Umbilical cord (tissue), 2 donors: Measurements from ENCODE around the gene NEK7. TPM values are rescaled to one million over a fixed set of nuclear protein-coding genes. Genes with fewer than 3 reads are reported as not detected.
"Not testable (repeated sequence)": the region's sequence is repeated elsewhere in the genome, so short reads cannot be mapped to it uniquely, and the experiment has no call there.

Source experiments
- DNase-seq: peaks from one replicate; pipeline ENCODE4 v3.0.0-alpha.2; 2015; ENCODE audit warnings: low spot score
- total RNA-seq: library from RNA; depleted of rRNA; stranded (reverse); fragments of >200 nt; gene quantifications from one replicate; pipeline ENCODE4 v1.2.3, GENCODE V29; 2014; ENCODE audit warnings: low replicate concordance; ENCODE audit not compliant: insufficient read depth

Gene NEK7
- 302 TPM for total RNA-seq

GRCh38 chr1:198156745-198157240 is at the start of gene NEK7:
Gene NEK7, plus strand, starts transcription at chr1:198156998. Its CDS starts 75,583 bp downstream, at chr1:198232581.
- peak; percentile 91 for DNase-seq

DNA sequence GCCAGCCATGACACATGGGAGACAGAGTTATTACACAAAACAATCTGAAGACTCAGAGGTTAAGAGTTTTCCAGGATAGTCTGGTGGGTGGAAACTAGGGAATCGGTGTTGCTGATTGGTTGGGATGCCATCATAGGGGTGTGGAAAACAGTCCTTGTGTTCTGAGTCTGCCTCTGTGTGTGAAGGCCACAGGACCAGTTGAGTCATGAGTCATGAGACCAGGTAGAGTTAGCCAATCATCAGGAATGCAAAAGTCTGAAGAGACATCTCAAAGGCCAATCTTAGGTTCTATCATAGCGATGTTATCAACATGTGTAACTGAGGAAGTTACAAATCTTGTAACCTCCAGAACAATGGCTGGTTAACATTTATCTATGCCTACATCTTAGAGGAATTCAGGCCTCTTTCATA is 49.7 kb upstream of the NEK7 start:
- DNase-seq: no peak

GRCh38 chr1:198108636-198109370 is 48.0 kb upstream of the NEK7 start:
- DNase-seq: no peak

DNA sequence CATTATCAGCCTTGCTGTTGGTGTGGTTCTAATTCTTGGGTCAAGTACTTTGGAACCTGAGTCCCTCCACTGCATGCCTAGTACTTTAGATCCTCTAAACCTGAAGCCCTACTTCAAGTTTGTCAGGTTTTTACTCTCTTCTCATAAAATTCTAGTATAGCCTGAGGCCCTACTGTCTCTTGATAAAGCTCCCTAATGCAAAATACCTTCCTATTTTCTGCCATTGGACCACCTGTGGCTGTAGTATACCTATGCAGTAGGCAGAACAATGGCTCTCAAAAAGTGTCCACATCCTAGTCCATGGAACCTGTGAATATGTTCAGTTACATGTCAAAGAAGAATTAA is 47.5 kb upstream of the NEK7 start:
- DNase-seq: no peak

DNA sequence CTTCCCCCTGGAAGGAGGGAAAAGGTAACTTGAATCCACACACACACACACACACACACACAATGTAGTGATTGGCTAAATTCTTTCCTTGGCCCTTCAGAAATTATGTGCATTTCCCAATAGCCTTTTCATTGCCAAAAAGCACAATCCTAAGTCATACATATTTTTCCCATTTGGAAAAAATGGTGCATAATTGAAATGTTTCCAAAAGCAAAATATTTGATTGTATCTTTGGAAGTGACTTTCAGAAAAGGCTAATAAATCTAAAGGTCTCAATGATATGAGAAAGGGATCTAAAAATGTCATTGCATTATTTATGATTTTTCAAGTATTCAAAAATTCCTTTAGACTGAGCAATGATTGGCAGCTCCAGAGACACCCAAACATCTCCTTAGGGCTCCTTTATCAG is 43.5 kb upstream of the NEK7 start:
- no peak for DNase-seq

- DNase-seq: no peak
Observed at GRCh38 chr1:198116069-198116468, 40.7 kb upstream of the NEK7 start.

- no peak for DNase-seq
Observed at GRCh38 chr1:198116469-198116868, 40.3 kb upstream of the NEK7 start.

GRCh38 chr1:198117267-198117666 is 39.5 kb upstream of the NEK7 start:
- peak; percentile 66 for DNase-seq

DNA sequence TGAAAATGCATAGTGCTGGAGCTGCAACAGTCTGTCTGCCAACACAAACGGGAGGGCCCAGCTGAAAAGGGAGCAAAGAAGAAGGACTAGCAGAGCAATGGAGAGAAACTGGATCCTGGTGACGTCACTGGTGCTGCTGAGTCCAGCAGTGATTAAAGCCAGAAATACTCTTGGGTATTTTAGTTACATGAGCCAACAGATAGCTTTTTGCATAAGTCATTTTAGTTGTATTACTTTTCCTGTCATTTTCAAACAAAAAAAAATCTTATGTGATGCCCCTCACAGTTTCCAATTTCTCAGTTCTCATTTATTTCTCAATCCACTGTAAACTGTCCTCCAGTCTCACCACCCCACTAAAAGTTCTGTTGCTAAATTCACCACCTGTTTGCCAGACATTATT is 38.7 kb upstream of the NEK7 start:
- peak; percentile 91 for DNase-seq

GRCh38 chr1:198119906-198120305 is 36.9 kb upstream of the NEK7 start:
- DNase-seq: no peak

GRCh38 chr1:198121056-198121826 is 35.6 kb upstream of the NEK7 start:
- DNase-seq: no peak

- no peak for DNase-seq
Observed at GRCh38 chr1:198122693-198123092, 34.1 kb upstream of the NEK7 start.

DNA sequence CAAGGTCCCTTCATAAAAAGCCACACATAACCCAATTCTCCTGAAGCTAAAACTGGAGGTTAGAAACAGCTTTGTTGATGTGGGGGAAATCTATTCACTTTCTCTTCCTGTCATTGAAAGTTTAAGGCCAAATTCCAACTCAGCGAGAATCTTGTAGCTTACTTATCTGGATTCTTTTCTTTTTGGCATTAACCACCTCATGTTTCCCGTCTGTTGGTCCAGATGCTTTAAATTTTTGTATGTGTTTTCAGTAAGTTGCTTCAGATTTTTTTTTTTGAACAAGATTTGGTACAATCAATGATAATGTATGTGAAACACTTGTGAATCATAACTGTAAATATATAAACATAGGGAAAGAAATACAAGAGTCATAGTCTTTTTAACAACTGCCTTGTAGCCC is 33.7 kb upstream of the NEK7 start:
- peak; percentile 69 for DNase-seq

DNA sequence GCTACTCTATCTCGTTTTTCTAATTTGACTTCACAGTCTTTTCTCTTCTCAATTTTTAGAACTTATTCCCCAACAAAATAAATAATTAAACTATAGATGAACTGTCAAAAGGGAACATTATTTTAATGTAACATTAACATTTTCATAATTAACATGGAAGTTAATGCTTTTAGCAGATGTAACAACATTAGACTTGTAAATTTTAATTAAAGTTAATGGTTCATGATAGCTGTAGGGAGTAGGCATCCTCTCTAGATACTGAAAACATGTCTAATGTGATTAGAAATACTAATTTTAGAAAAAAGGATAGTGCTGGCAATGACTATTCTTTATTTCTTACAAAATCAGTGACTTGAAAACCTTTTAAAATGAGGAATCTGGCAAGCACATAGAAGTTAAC is 32.1 kb upstream of the NEK7 start:
- DNase-seq: no peak

- DNase-seq: peak; percentile 88
Observed at GRCh38 chr1:198125995-198126735, 30.6 kb upstream of the NEK7 start.

DNA sequence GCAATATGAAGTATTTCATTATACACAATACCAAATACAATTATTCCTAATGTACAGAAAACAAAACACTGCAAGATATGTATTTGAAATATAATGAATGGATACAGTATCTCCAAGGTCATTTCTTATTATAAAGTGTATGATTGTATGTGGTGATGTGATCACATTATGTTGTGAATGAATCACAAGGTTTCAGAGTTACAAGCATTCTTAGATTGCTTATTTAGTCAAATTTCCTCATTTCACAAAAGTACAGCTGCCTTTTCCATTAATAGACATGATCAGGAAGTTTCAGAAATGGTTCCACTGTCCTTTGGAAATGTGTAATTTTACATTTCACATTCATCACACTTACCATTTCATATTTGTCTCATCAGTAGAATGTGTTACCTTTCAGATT is 28.3 kb upstream of the NEK7 start:
- DNase-seq: no peak

DNA sequence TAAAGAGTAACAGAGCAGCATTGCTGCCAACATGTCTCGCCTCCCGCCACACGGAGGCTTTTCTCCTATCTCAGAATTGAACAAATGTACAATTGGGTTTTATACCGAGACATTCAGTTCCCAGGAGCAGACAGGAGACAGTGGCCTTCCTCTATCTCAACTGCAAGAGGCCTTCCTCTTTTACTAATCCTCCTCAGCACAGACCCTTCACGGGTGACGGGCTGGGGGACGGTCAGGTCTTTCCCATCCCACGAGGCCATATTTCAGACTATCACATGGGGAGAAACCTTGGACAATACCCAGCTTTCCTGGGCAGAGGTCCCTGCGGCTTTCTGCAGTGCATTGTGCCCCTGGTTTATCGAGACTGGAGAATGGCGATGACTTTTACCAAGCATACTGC is 26.7 kb upstream of the NEK7 start:
- DNase-seq: not testable (repeated sequence)

GRCh38 chr1:198132060-198132781 is 24.6 kb upstream of the NEK7 start:
- no peak for DNase-seq

- DNase-seq: no peak
Observed at GRCh38 chr1:198134252-198134651, 22.5 kb upstream of the NEK7 start.

- DNase-seq: no peak
Observed at GRCh38 chr1:198135366-198135765, 21.4 kb upstream of the NEK7 start.

GRCh38 chr1:198141668-198142351 is 15.0 kb upstream of the NEK7 start:
- no peak for DNase-seq
